K562 (cell line): ENCODE results near the gene CGN. TPM values are rescaled to one million over a fixed set of nuclear protein-coding genes. Genes with fewer than 3 reads are reported as not detected.
A peak's percentile ranks its signal among the peaks of the same experiment; 100 is the strongest.

Experiments used
- CLOCK ChIP-seq: fragments of 250-450 bp; sonication (Bioruptor Pico); IDR thresholded peaks from 2 replicates; pipeline ENCODE4 v1.4.0; 2020; ENCODE audit warnings: mild to moderate bottlenecking, moderate library complexity, borderline replicate concordance
- ESRRA ChIP-seq: fragments of 450-650 bp; IDR thresholded peaks from 2 replicates; pipeline ENCODE4 v1.6.1; 2014; ENCODE audit warnings: low read depth, mild to moderate bottlenecking, moderate library complexity, borderline replicate concordance
- FOXM1 ChIP-seq, 2 experiments: fragments of 450-650 bp in 1 of 2; sonication (generic) in 1 of 2; formaldehyde crosslinking in 1 of 2; IDR thresholded peaks; 2 replicates each; pipeline versions ENCODE4 v1.6.1 to v1.9.0; 2017 to 2022; ENCODE audit warnings: low read depth in 2 of 2, mild to moderate bottlenecking in 2 of 2, missing genetic modification reagents in 1 of 2, moderate library complexity in 1 of 2
- HDAC6 ChIP-seq: IDR thresholded peaks from 2 replicates; pipeline ENCODE4 v1.6.1; 2012; ENCODE audit warnings: low read depth, mild to moderate bottlenecking, control low read depth, inconsistent platforms, low read length, moderate library complexity
- HMBOX1 ChIP-seq: sonication (generic); IDR thresholded peaks from 2 replicates; pipeline ENCODE4 v1.6.1; 2016
- MEIS2 ChIP-seq: fragments of 450-650 bp; IDR thresholded peaks from 2 replicates; pipeline ENCODE4 v1.6.1; 2014; ENCODE audit warnings: mild to moderate bottlenecking; ENCODE audit not compliant: partially characterized antibody
- NCOA1 ChIP-seq: fragments of 450-650 bp; IDR thresholded peaks from 2 replicates; pipeline ENCODE4 v1.6.1; 2016; ENCODE audit warnings: low read depth
- NCOA2 ChIP-seq, 2 experiments: fragments of 450-650 bp; IDR thresholded peaks; 2 replicates each; pipeline ENCODE4 v1.6.1; 2018; ENCODE audit warnings: mild to moderate bottlenecking in 2 of 2, moderate library complexity in 1 of 2; ENCODE audit not compliant: partially characterized antibody in 2 of 2
- NELFE ChIP-seq: IDR thresholded peaks from 2 replicates; pipeline ENCODE4 v1.6.1; 2011; ENCODE audit warnings: mild to moderate bottlenecking; ENCODE audit not compliant: insufficient read depth, insufficient read length
- NFIC ChIP-seq: fragments of 450-650 bp; IDR thresholded peaks from 2 replicates; pipeline ENCODE4 v1.6.1; 2017; ENCODE audit warnings: mild to moderate bottlenecking, inconsistent platforms
- RBFOX2 ChIP-seq: fragments of 200-400 bp; formaldehyde crosslinking; IDR thresholded peaks from 2 replicates; pipeline ENCODE4 v1.6.1; 2017; ENCODE audit warnings: low read depth, mild to moderate bottlenecking, low read length, moderate library complexity
- STAT6 ChIP-seq: sonication (generic); formaldehyde crosslinking; IDR thresholded peaks from 2 replicates; pipeline ENCODE4 v1.8.1; 2023; ENCODE audit warnings: mild to moderate bottlenecking, missing genetic modification reagents
- TAL1 ChIP-seq: fragments of 450-650 bp; IDR thresholded peaks from 2 replicates; pipeline ENCODE4 v1.6.1; 2016; ENCODE audit warnings: mild to moderate bottlenecking
- TEAD2 ChIP-seq: fragments of 450-650 bp; IDR thresholded peaks from 2 replicates; pipeline ENCODE4 v1.6.1; 2016; ENCODE audit warnings: missing genetic modification characterization, control low read depth, missing compliant biosample characterization
- TGIF2 ChIP-seq: sonication (generic); formaldehyde crosslinking; IDR thresholded peaks from 2 replicates; pipeline ENCODE4 v1.8.1; 2022; ENCODE audit warnings: mild to moderate bottlenecking, missing genetic modification reagents, moderate library complexity
- YBX1 ChIP-seq: fragments of 450-650 bp; IDR thresholded peaks from 2 replicates; pipeline ENCODE4 v1.7.1; 2016; ENCODE audit warnings: mild to moderate bottlenecking
- ZBTB2 ChIP-seq: fragments of 450-650 bp; IDR thresholded peaks from 2 replicates; pipeline ENCODE4 v1.6.1; 2016; ENCODE audit warnings: antibody characterized with exemption
- ZFP36 ChIP-seq: fragments of 150-350 bp; IDR thresholded peaks from 2 replicates; pipeline ENCODE4 v1.6.1; 2018; ENCODE audit warnings: low read length, low read depth; ENCODE audit not compliant: partially characterized antibody
- ZNF583 ChIP-seq: fragments of 250-450 bp; sonication (Bioruptor Pico); IDR thresholded peaks from 2 replicates; pipeline ENCODE4 v1.4.0; 2020
- ZNF695 ChIP-seq: fragments of 450-650 bp; formaldehyde crosslinking; IDR thresholded peaks from 2 replicates; pipeline ENCODE4 v1.4.0; 2020; ENCODE audit warnings: mild to moderate bottlenecking, moderate library complexity
- ZNF75A ChIP-seq: fragments of 450-650 bp; formaldehyde crosslinking; IDR thresholded peaks from 2 replicates; pipeline ENCODE4 v1.4.0; 2020; ENCODE audit warnings: mild to moderate bottlenecking
- polyA plus RNA-seq, 8 experiments: library from polyadenylated mRNA; depleted of rRNA in 4 of 8; stranded (reverse) in 5 of 8; unstranded in 3 of 8; fragments of >200 nt; fragmentation: Nextera tagmentation in 2 of 8; fragmentation: Illumina TruSeq in 1 of 8; extraction: Ambion mirVana in 2 of 8; extraction: Trizol in 1 of 8; gene quantifications; 2 replicates each; pipeline versions ENCODE4 v1.2.1 to v1.2.3, GENCODE V29; 2011 to 2014; ENCODE audit warnings: inconsistent platforms in 1 of 8, missing spikeins in 1 of 8
- total RNA-seq, 7 experiments: library from RNA; depleted of rRNA in 6 of 7; stranded (reverse); fragments of >200 nt in 6 of 7; fragmentation: Illumina TruSeq in 2 of 7; extraction: Trizol in 2 of 7; gene quantifications; 2 replicates each; pipeline versions ENCODE4 v1.2.1 to v1.2.3, GENCODE V29; 2011 to 2021; ENCODE audit warnings: low replicate concordance in 1 of 7

Gene CGN
- total and polyA plus RNA-seq, 9 of the 15 experiments (the other 6 are each of a cell fraction or from before 2014, with no cell fraction given) = 0.03 to 1.4 (median 0.14) TPM; not detected in 2

- no peak for TF ChIP-seq NFIC
- peak; percentile 74; the same call in 1 of the 2 replicates for TF ChIP-seq ESRRA
- TF ChIP-seq RBFOX2 = no peak
- TF ChIP-seq HDAC6 = no peak
- TF ChIP-seq TEAD2 = no peak
- no peak for TF ChIP-seq ZBTB2
- TF ChIP-seq NELFE = no peak
- TF ChIP-seq ZNF695 = no peak
- no peak for TF ChIP-seq CLOCK (CRISPR knock-in tag)
- no peak for TF ChIP-seq TAL1
- TF ChIP-seq HMBOX1 = no peak
- no peak for TF ChIP-seq MEIS2
- TF ChIP-seq FOXM1 (IDR thresholded peaks at IDR 0.05; ENCODE audit: low read depth) = no peak
- TF ChIP-seq FOXM1 (CRISPR knock-in tag; IDR thresholded peaks at IDR 0.05; ENCODE audit: low read depth) = no peak
- TF ChIP-seq YBX1 = no peak
- TF ChIP-seq ZFP36 = no peak
- TF ChIP-seq STAT6 (CRISPR knock-in tag) = no peak
- TF ChIP-seq ZNF75A (CRISPR knock-in tag) = no peak
- no peak for TF ChIP-seq ZNF583
- TF ChIP-seq NCOA2 (IDR thresholded peaks at IDR 0.05; ENCODE audit: partially characterized antibody in 2 of 2) = no peak
- TF ChIP-seq TGIF2 (CRISPR knock-in tag) = no peak
- no peak for TF ChIP-seq NCOA1
Measured at GRCh38 chr1:151501474-151501873, 9.7 kb upstream of the CGN start (continued).
